HG03280 (cell line): ENCODE data around the gene SMC6.
A peak's percentile ranks its signal among the peaks of the same experiment; 100 is the strongest.

ENCODE experiments used
- ATAC-seq: cut with Tn5 transposase; IDR thresholded peaks from one replicate; pipeline ENCODE4 v1.9.1; 2021; ENCODE audit warnings: mild to moderate bottlenecking, moderate library complexity; ENCODE audit not compliant: unreplicated experiment

SMC6 gene

GRCh38 chr2:17718689-17719088, 34.9 kb downstream of the SMC6 start:
- no peak for ATAC-seq

DNA sequence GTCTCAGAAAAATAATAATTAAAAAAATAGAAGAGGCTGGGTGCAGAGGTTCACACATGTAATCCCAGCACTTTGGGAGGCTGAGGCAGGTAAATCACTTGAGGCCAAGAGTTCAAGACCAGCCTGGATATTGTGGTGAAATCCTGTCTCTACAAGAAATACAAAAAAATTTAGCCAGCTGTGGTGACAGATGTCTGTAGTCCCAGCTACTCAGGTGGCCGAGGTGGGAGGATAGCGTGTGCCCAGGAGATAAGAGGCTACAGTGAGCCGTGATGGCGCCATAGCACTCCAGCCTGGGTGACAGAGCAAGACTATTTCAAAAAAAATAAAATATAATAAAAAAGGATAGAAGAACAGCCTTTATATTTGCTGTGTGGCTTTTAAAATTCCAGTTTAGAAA, 35.9 kb downstream of the SMC6 start:
- ATAC-seq: no peak

GRCh38 chr2:17713291-17713690, 40.3 kb downstream of the SMC6 start:
- no peak for ATAC-seq

GRCh38 chr2:17710547-17711248, 42.9 kb downstream of the SMC6 start:
- no peak for ATAC-seq

DNA sequence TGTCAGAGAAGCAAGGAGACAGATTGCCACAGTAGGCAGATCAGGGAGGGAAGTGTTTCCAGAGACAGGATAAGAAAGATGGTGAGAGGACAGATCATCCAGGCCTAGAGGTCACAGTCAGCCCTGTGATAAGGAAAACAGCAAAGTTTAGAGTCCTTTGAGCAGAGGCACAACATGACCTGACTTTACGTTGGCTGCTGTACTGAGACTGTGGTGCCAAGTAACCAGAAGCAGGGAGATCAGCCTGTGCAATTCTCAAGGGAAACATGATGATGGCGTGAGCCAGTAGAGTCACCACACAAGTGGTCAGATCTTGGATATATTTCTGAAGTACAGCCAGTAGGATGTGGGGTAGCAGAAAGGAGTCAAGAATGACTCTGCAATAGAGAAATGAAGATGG, 43.7 kb downstream of the SMC6 start:
- no peak for ATAC-seq

DNA sequence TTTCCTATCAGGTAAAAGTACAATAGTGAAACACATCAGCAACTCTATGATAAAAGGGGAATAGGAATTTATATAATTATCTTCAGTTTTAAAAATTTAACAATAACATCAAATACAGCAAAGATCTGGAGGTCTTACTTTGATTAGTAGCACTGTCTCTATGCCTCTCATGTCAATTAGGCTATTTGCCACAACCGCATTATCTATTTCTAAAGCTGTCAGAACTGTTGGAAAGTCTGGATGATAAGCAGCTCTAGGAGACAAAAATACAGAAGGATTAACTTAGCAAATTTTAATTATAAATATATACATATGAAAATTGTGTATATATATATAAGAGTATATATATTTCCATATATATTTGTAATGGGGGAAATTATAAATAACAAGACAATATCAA, 45.1 kb downstream of the SMC6 start:
- no peak for ATAC-seq

DNA sequence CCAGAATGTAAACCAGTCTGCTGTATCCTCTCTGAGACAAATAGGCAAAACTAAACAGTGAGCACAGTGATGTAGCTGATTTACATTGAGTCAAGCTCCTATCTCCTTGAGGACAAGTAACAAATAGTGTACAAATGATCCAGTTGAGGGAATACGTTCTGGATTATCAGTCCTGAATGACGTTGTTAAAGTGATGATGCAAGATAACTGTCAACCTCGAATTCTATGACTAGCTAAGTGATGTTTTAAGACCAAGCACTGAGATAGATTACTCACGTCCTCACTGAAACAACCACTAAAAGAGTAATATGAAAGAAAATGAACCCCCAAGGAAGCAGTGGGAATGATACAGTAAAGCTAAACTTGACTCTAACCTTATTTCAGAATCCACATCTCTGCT, 46.8 kb downstream of the SMC6 start:
- ATAC-seq: no peak

- no peak for ATAC-seq
Measured at GRCh38 chr2:17690776-17691175, 62.8 kb downstream of the SMC6 start.

DNA sequence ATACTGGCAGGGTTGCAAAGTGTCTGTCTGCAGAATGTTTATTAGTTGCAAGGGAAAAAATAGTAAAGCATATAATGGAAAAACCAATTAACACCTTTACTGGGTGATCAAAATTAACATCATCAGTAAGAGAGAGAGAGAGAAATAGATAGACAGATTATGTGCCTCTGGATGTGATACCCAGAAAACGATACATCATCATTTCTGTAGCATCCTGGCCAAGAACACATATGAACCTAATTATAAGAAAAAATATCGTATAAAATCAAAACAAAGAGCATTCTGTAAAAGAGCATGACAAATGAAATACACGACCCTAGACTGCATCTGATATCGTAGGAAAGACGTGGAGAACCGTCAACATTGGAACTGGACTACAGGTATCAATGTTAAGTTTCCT, 64.6 kb downstream of the SMC6 start:
- ATAC-seq: no peak

DNA sequence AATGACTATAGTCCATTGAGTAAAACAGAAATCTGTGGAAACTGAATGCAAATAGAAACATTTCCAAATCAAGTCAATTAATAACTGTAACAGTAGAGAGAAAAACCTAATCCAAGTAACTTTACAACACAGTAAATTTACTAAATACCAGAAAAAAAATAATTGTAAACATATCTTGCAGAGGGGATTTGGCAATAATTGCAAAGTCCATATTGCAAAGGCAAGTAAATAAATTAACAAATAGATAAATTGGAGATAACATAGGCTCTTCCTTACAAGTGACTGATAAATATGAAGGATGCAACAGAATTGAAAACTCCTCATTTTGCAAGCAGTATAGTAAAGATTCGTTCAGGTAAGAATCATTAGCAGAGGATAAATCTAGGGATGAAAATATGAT, 65.0 kb downstream of the SMC6 start:
- no peak for ATAC-seq

DNA sequence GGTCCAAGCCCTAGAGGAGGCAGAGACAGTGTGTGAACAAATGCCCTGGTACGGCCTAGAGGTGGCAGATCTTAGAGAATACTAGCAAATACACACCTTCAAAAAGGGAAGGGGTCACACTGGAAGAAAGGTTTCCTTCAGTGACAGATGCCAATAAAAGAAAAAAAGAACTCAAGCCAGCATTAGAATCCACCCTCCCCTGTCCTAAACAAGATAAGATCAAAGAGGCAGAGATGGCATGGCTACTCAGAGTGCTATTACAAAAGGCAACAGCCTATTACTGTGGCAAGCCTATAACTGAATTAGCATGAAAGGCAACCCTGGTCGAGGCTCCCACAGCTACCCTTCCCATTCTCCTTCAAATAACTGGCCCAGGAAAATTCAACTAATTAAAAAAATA, 69.6 kb downstream of the SMC6 start:
- no peak for ATAC-seq

- no peak for ATAC-seq
Measured at GRCh38 chr2:17682098-17682857, 71.3 kb downstream of the SMC6 start.

GRCh38 chr2:17680119-17680518, 73.5 kb downstream of the SMC6 start:
- no peak for ATAC-seq

DNA sequence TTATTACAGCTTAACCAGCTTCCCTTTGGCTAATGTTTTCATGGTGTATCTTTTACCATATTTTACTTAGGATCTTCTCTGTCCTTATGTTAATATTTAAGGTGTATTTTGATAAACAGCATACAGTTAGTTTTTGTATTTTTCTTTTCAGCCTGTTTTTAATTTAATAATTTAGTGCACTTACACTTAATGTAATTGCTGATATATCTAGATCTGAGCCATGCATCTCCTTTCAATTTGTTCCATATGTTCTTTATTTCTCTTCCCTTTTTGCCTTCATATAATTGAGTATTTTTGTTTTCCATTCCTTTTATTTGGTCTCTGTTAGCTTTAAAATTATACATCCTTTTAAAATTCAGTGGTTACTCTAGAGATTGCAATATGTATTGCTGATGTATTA, 78.8 kb downstream of the SMC6 start:
- ATAC-seq: no peak

DNA sequence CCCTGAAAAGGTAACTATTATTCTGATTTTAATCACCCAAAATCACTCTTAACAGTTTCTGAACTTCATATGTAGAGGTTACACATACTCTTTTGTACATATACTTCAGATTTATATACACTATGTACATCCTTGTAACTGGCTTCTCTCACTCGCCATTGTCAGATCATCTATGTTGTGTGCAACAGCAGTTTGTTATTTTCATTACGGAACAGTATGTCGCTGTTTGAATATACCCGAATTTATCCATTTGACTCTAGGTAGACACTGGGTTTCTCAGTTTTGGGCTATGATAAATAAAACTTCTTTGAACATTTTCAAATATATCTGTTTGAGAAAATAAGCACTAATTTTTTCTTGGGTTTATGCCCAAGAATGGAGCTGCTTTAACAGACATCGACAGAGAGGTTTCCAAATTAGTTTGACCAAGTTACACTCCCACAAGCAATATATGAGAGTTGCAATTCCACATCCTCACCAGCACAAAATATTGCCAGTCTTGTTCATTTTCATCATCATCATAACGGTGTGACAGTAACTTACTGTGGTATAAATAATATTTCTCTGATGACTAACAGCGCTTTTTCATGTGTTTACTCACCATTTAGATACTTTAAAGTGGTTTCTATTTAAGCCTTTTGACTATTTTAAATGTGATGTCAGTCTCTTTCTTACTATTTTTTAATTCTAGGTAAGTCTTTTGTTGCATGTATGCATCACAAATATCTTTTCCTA, 80.9 kb downstream of the SMC6 start:
- no peak for ATAC-seq

DNA sequence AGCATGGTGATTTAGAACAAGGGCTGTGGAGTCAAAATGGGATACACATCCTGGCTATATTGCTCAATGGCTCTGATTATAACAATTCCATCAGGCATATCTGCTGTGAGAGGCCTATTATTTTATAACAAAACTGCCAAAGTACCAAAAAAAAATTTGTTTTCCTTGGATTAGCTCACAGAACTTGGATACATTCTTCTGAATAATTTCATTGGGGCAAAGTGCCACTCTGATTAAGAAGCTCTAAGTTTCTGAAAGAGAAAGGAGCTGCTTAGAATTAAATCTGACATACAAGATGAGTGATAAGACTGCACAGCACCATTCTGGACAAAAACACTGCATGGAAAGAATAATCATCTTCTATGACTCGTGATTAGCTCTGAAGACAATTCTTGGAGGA, 85.7 kb downstream of the SMC6 start:
- ATAC-seq: no peak

GRCh38 chr2:17664534-17664933, 89.1 kb downstream of the SMC6 start:
- ATAC-seq: no peak

- no peak for ATAC-seq
Measured at GRCh38 chr2:17662723-17663122, 90.9 kb downstream of the SMC6 start.

DNA sequence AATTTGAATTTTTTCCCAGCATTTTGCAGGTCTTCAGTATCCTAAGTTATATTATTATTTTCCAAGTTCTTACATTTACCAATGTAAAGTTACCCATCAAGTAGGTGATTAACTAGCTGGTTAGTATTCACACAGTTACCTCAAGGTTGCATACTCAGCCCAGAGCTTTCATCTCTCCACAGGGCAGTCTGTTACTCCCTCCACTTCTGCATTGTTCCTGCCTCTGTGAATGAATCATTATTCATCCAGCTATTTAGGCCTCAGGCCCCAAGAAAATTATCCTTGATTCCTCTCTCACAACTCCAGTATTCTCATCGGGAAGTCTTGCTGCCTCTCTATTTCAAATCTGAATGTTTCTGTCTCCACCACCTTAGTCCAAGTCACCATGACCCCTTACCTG, 92.2 kb downstream of the SMC6 start:
- no peak for ATAC-seq

DNA sequence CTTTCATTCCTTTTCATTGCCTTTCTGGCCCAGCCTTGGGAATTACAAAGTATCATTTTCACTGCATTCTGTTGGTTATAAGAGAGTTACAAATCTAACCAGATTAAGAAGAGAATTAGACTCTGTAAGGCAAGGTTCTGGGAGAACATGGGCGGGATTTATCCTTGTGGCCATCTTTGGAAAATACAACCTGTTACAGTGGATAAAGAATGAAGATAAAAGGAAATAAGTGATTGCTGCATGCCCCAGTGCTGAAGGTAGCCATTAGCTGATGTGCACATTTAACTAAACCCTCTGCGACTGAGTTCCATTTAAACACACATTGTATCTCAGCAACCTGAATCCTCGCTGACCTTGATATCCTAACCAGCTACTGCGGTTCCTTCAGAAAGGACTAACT, 93.4 kb downstream of the SMC6 start:
- no peak for ATAC-seq

DNA sequence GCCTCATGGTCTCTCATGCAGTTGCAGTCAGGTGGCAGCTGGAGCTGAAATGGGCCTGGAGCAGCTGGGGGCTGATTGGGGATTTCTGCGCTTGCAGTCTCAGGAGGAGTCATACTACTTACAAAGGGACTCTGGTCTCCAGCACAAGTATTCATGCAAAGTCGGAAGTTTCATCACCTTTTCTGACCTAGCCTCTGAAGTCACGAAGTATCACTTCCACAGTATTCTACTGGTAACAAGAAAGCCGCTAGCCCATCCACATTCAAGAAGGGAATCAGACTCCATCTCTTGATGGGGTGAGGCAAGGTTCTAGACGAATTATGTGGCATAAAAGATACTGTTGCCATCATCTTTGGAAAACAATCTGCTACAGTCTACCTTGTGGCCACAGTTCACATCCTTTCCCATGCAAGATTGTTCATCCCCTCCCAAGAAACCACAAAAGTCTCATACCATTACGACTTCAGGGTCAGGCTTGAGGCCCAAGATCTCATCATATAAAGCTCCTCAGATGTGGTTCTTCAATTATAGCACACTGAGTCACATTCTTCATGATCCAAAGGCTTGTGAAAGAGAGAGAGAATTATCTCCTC, 95.3 kb downstream of the SMC6 start:
- peak; percentile 71 for ATAC-seq

DNA sequence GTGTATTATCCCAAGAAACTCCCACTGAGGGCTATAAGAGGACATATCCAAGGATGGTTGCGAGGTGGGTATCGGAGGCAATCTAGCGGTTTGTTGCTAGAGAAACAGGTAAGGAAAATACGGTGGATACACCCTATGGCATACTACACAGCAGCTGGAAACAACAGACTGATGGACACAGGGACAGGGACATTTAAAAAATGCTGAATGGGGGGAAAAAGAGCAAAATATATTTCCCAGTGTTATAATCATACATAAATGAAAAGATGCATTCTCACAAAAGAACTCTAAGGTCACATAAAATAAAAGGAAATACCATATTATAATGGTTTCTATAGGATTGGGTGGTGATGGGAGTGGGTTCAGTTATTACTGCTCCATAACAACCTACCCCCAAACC, 95.9 kb downstream of the SMC6 start:
- no peak for ATAC-seq
